ENCODE measurements around the gene OXT. TPM values are rescaled to one million over a fixed set of nuclear protein-coding genes. Genes with fewer than 3 reads are reported as not detected.

The OXT gene
- total and polyA plus RNA-seq, 2 of the 8 experiments (the other 6 are each of a cell fraction or from before 2014, with no cell fraction given) = not detected

DNA sequence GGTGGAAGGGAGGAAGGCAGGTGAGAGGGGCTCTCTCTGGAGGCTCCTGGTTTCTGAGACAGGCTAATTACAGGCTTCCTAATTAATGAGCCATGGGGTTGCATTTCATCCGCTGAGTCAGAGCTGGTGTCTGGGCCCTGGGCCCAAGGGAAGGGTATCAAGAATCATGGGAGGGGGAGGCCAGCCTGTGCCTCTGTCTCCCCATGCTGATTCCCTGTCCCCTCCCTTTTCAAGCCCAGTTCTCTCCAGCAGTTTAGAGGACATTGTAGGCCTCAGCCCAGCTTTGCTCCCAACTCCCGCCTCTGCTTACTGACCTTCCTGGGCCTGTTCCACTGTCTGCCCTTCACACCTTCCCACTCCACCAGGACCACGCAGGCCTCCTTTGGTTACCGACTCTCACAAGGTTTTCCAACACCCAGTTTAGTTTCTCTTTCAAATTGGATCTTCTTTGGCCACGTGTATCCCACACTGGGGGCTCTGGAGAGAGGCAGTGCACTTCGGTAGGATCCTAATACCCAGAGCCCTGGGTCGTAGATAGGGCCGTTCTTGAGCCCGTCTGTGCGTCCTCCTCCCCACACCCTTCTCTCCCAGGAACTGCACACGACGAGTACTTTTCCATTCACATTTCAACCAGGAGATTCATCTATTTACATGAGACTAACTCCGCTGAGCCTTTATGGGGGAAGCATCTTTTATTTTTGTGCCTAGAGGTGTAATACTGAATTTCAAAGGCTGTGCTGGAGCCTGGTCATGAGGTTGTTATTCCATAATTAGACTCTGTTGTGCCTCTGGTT is 31.4 kb downstream of the OXT start (continued):
- no peak for TF ChIP-seq SUZ12 (IDR thresholded peaks at IDR 0.05; ENCODE audit: low read length)
- TF ChIP-seq, protein P1, sequence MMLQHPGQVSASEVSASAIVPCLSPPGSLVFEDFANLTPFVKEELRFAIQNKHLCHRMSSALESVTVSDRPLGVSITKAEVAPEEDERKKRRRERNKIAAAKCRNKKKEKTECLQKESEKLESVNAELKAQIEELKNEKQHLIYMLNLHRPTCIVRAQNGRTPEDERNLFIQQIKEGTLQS (IDR thresholded peaks at IDR 0.05; ENCODE audit: insufficient read depth, low read depth, low read length) = no peak
- no peak for TF ChIP-seq HDAC2 (IDR thresholded peaks at IDR 0.05; ENCODE audit: borderline replicate concordance in 1 of 2, low read depth in 2 of 2, low read length in 2 of 2)
- no peak for TF ChIP-seq EGR1 (IDR thresholded peaks at IDR 0.05; ENCODE audit: borderline replicate concordance, low read depth, low read length)
- TF ChIP-seq JUND (IDR thresholded peaks at IDR 0.05; ENCODE audit: low read length) = no peak
- no peak for TF ChIP-seq JUN (IDR thresholded peaks at IDR 0.05; ENCODE audit: low read depth, low read length)
- no peak for TF ChIP-seq GABPA (IDR thresholded peaks at IDR 0.05; ENCODE audit: borderline replicate concordance, insufficient read depth, low read length)
- TF ChIP-seq RFX5 (IDR thresholded peaks at IDR 0.05; ENCODE audit: borderline replicate concordance, low read depth, low read length) = no peak
- no peak for TF ChIP-seq CEBPB (IDR thresholded peaks at IDR 0.05; ENCODE audit: low read depth, low read length)
- TF ChIP-seq POU5F1 (IDR thresholded peaks at IDR 0.05; ENCODE audit: low read depth, low read length) = no peak

Data from H1 (cell line).